NCI-H345 treated with DMSO at 0.1 percent for 48 hours (cell line): Measurements from ENCODE around the gene STK17A.
A peak's percentile ranks its signal among the peaks of the same experiment; 100 is the strongest.

ENCODE experiments used
- DNase-seq: peaks from one replicate; lab custom pipeline; 2025; ENCODE audit not compliant: unreplicated experiment; lab: John Stamatoyannopoulos, UW

The STK17A gene

GRCh38 chr7:43630482-43630881 lies 47.6 kb downstream of the STK17A start:
- no peak for DNase-seq

GRCh38 chr7:43631559-43631958 lies 48.7 kb downstream of the STK17A start:
- no peak for DNase-seq

- DNase-seq, result no peak
Observed at GRCh38 chr7:43632746-43633145, 49.8 kb downstream of the STK17A start.

GRCh38 chr7:43634384-43634783 lies 51.5 kb downstream of the STK17A start:
- DNase-seq, result no peak

- no peak for DNase-seq
Observed at GRCh38 chr7:43636093-43636492, 53.2 kb downstream of the STK17A start.

GRCh38 chr7:43637114-43637806 lies 54.4 kb downstream of the STK17A start:
- no peak for DNase-seq

- peak; percentile 88 for DNase-seq
Observed at GRCh38 chr7:43639858-43640491, 57.1 kb downstream of the STK17A start.

- DNase-seq, result no peak
Observed at GRCh38 chr7:43640679-43641078, 57.8 kb downstream of the STK17A start.

GRCh38 chr7:43642897-43643630 lies 60.2 kb downstream of the STK17A start:
- no peak for DNase-seq

- no peak for DNase-seq
Observed at GRCh38 chr7:43643846-43644245, 60.9 kb downstream of the STK17A start.

- DNase-seq, result no peak
Observed at GRCh38 chr7:43645699-43646226, 62.9 kb downstream of the STK17A start.

- DNase-seq, result no peak
Observed at GRCh38 chr7:43646603-43647338, 63.9 kb downstream of the STK17A start.

- no peak for DNase-seq
Observed at GRCh38 chr7:43647339-43647672, 64.4 kb downstream of the STK17A start.

GRCh38 chr7:43647673-43648472 lies 65.0 kb downstream of the STK17A start:
- DNase-seq, result no peak

- DNase-seq, result no peak
Observed at GRCh38 chr7:43648473-43649406, 65.8 kb downstream of the STK17A start.

GRCh38 chr7:43649755-43650274 lies 66.9 kb downstream of the STK17A start:
- DNase-seq, result no peak

- no peak for DNase-seq
Observed at GRCh38 chr7:43650457-43651052, 67.6 kb downstream of the STK17A start.

GRCh38 chr7:43652364-43652763 lies 69.5 kb downstream of the STK17A start:
- no peak for DNase-seq

- DNase-seq, result no peak
Observed at GRCh38 chr7:43653466-43653865, 70.6 kb downstream of the STK17A start.
